ENCODE measurements around the gene RGS17. TPM values are rescaled to one million over a fixed set of nuclear protein-coding genes. Genes with fewer than 3 reads are reported as not detected.

RGS17 gene
- total and polyA plus RNA-seq, 2 of the 13 experiments (the other 11 are each of a cell fraction or from before 2014, with no cell fraction given), result 0.04 TPM; not detected in 1

- TF ChIP-seq ZNF407 (CRISPR knock-in tag; IDR thresholded peaks at IDR 0.05; ENCODE audit: not compliant biosample characterization) (no peak), NPAS2 (CRISPR knock-in tag; IDR thresholded peaks at IDR 0.05; ENCODE audit: borderline replicate concordance) (no peak), ARNTL (CRISPR knock-in tag; IDR thresholded peaks at IDR 0.05) (no peak), ZBTB1 (CRISPR knock-in tag; IDR thresholded peaks at IDR 0.05; ENCODE audit: borderline replicate concordance) (no peak), ZNF816 (CRISPR knock-in tag; IDR thresholded peaks at IDR 0.05; ENCODE audit: borderline replicate concordance) (no peak), SNAI1 (CRISPR knock-in tag; IDR thresholded peaks at IDR 0.05; ENCODE audit: borderline replicate concordance) (no peak), MEIS1 (CRISPR knock-in tag; IDR thresholded peaks at IDR 0.05; ENCODE audit: borderline replicate concordance) (no peak), NFE2L1 (CRISPR knock-in tag; IDR thresholded peaks at IDR 0.05; ENCODE audit: borderline replicate concordance) (no peak), TBP (CRISPR knock-in tag; IDR thresholded peaks at IDR 0.05) (no peak), TCF7L2 (IDR thresholded peaks at IDR 0.05; ENCODE audit: low read depth, low read length) (no peak), ETS1 (CRISPR knock-in tag; IDR thresholded peaks at IDR 0.05) (no peak), ZC3H4 (CRISPR knock-in tag; IDR thresholded peaks at IDR 0.05; ENCODE audit: borderline replicate concordance) (no peak)
Observed at GRCh38 chr6:153062516-153062915, 68.6 kb downstream of the RGS17 start (continued).
